Tibial nerve (tissue), 4 donors: ENCODE data around the gene SNX30.

Experiments used
- CTCF ChIP-seq, 5 experiments: fragments of 200-600 bp in 3 of 5; fragments of 450-650 bp in 2 of 5; sonication (generic) in 3 of 5; IDR thresholded peaks; one replicate each; pipeline ENCODE4 v1.5.1; 2016 to 2019; ENCODE audit warnings: antibody characterized with exemption in 5 of 5, mild to moderate bottlenecking in 3 of 5, moderate library complexity in 2 of 5
- EP300 ChIP-seq, 2 donors: sonication (generic); formaldehyde crosslinking; IDR thresholded peaks; one replicate each; pipeline ENCODE4 v1.6.1; 2017; ENCODE audit warnings: antibody characterized with exemption in 2 of 2, mild to moderate bottlenecking in 1 of 2

- TF ChIP-seq CTCF (IDR thresholded peaks at IDR 0.05) (no peak), EP300 (IDR thresholded peaks at IDR 0.05) (no peak)
These were observed 5.1 kb downstream of the SNX30 start for GRCh38 chr9:112755675-112756074.
